Measurements from ENCODE around the gene AMOTL2.

AMOTL2 gene

GRCh38 chr3:134374791-134375581 is 739 bp upstream of the AMOTL2 start:
- Histone ChIP-seq H2AK5ac (ENCODE audit: low read length, severe bottlenecking) (peak overlapping the region; percentile 61), H3K23ac (ENCODE audit: low read length in 2 of 2) (peak overlapping the region in 1 of 2 experiments; percentile 91), H2BK120ac (ENCODE audit: low read depth, low read length) (peak overlapping the region; percentile 45), H3K36me3 (ENCODE audit: control insufficient read depth in 1 of 2, insufficient read depth in 2 of 2, low read depth in 1 of 2, low read length in 2 of 2) (peaks cover 11 to 20% of the 10 kb centered on the region in 2 experiments), H3K4me3 (ENCODE audit: insufficient read depth in 1 of 2, low read depth in 1 of 2, low read length in 2 of 2) (peak overlapping the region; percentile 57 to 83), H3K79me1 (replicated peaks; ENCODE audit: low read length, poor library complexity, severe bottlenecking) (peaks cover 5% of the 10 kb centered on the region), H2BK12ac (ENCODE audit: low read length in 2 of 2) (peak overlapping the region; percentile 85 to 98), H2AFZ (ENCODE audit: low read depth, low read length) (peak overlapping the region; percentile 92), H3K27me3 (ENCODE audit: control insufficient read depth in 1 of 2, insufficient read depth in 1 of 2, low read length in 2 of 2) (peaks cover 0 to 11% of the 10 kb centered on the region in 2 experiments), H2BK15ac (ENCODE audit: low read depth, poor library complexity, severe bottlenecking) (peak overlapping the region; percentile 60), H3K9ac (ENCODE audit: low read length) (peak overlapping the region; percentile 99), H3K9me3 (ENCODE audit: control insufficient read depth, low read length) (no peaks in the 10 kb centered on the region), H3K4me2 (ENCODE audit: low read length, poor library complexity, severe bottlenecking) (peak overlapping the region; percentile 88), H4K91ac (ENCODE audit: low read length) (peak overlapping the region; percentile 64), H3K18ac (ENCODE audit: low read depth in 1 of 2, low read length in 2 of 2) (peak overlapping the region; percentile 94 to 99), H4K8ac (ENCODE audit: low read length) (peak overlapping the region; percentile 74), H2BK5ac (ENCODE audit: low read depth, low read length, poor library complexity, severe bottlenecking) (peak overlapping the region; percentile 86), H3K27ac (ENCODE audit: low read length, poor library complexity, severe bottlenecking) (peak overlapping the region; percentile 97), H3K4ac (ENCODE audit: low read depth in 1 of 2, low read length in 2 of 2) (peak overlapping the region; percentile 42 to 46), H3K14ac (ENCODE audit: low read length in 2 of 2) (peak overlapping the region in 1 of 2 experiments; percentile 66), H3K4me1 (ENCODE audit: control insufficient read depth, insufficient read depth, low read depth, low read length) (peaks cover 28% of the 10 kb centered on the region)
- WGBS: 3% methylated on average over 22 of the region's 30 CpGs
- DNase-seq: peak; percentile 73

GRCh38 chr3:134373271-134374104 is 759 bp downstream of the AMOTL2 start:
- H3K18ac ChIP-seq (ENCODE audit: low read depth in 1 of 2, low read length in 2 of 2): peak overlapping the region; percentile 91 to 95
- no peaks in the 10 kb centered on the region for H3K9me3 ChIP-seq (ENCODE audit: control insufficient read depth, low read length)
- peak overlapping the region; percentile 88 for H4K91ac ChIP-seq (ENCODE audit: low read length)
- peak overlapping the region; percentile 97 for H2AK5ac ChIP-seq (ENCODE audit: low read length, severe bottlenecking)
- H3K36me3 ChIP-seq (ENCODE audit: control insufficient read depth in 1 of 2, insufficient read depth in 2 of 2, low read depth in 1 of 2, low read length in 2 of 2): peaks cover 24 to 35% of the 10 kb centered on the region in 2 experiments
- H3K79me1 ChIP-seq (replicated peaks; ENCODE audit: low read length, poor library complexity, severe bottlenecking): peaks cover 5% of the 10 kb centered on the region
- H3K23ac ChIP-seq (ENCODE audit: low read length in 2 of 2): peak overlapping the region in 1 of 2 experiments; percentile 53
- peaks cover 41% of the 10 kb centered on the region for H3K4me1 ChIP-seq (ENCODE audit: control insufficient read depth, insufficient read depth, low read depth, low read length)
- H2BK5ac ChIP-seq (ENCODE audit: low read depth, low read length, poor library complexity, severe bottlenecking): peak overlapping the region; percentile 99
- DNase-seq: peak; percentile 92
- peaks cover 0 to 11% of the 10 kb centered on the region in 2 experiments for H3K27me3 ChIP-seq (ENCODE audit: control insufficient read depth in 1 of 2, insufficient read depth in 1 of 2, low read length in 2 of 2)
- H2BK15ac ChIP-seq (ENCODE audit: low read depth, poor library complexity, severe bottlenecking): peak overlapping the region; percentile 93
- H3K4ac ChIP-seq (ENCODE audit: low read depth in 1 of 2, low read length in 2 of 2): peak overlapping the region; percentile 87 to 89
- peak overlapping the region; percentile 50 for H3K4me2 ChIP-seq (ENCODE audit: low read length, poor library complexity, severe bottlenecking)
- H3K4me3 ChIP-seq (ENCODE audit: insufficient read depth in 1 of 2, low read depth in 1 of 2, low read length in 2 of 2): peak overlapping the region; percentile 83 to 84
- peak overlapping the region; percentile 12 to 49 for H2BK12ac ChIP-seq (ENCODE audit: low read length in 2 of 2)
- peak overlapping the region; percentile 95 for H4K8ac ChIP-seq (ENCODE audit: low read length)
- H3K9ac ChIP-seq (ENCODE audit: low read length): peak overlapping the region; percentile 99
- H2BK120ac ChIP-seq (ENCODE audit: low read depth, low read length): peak overlapping the region; percentile 80
- H2AFZ ChIP-seq (ENCODE audit: low read depth, low read length): no peak overlapping the region
- under 1% methylated on average over 39 of the region's 51 CpGs for WGBS
- H3K14ac ChIP-seq (ENCODE audit: low read length in 2 of 2): peak overlapping the region in 1 of 2 experiments; percentile 82
- peak overlapping the region; percentile 98 for H3K27ac ChIP-seq (ENCODE audit: low read length, poor library complexity, severe bottlenecking)

- DNase-seq: peak; percentile 38
- peak overlapping the region; percentile 83 to 84 for H3K4me3 ChIP-seq (ENCODE audit: insufficient read depth in 1 of 2, low read depth in 1 of 2, low read length in 2 of 2)
- peak overlapping the region; percentile 93 for H2BK5ac ChIP-seq (ENCODE audit: low read depth, low read length, poor library complexity, severe bottlenecking)
- H3K4me2 ChIP-seq (ENCODE audit: low read length, poor library complexity, severe bottlenecking): peak overlapping the region; percentile 91
- peak overlapping the region; percentile 58 for H2BK120ac ChIP-seq (ENCODE audit: low read depth, low read length)
- H3K9me3 ChIP-seq (ENCODE audit: control insufficient read depth, low read length): no peaks in the 10 kb centered on the region
- H4K8ac ChIP-seq (ENCODE audit: low read length): peak overlapping the region; percentile 5
- H3K14ac ChIP-seq (ENCODE audit: low read length in 2 of 2): peak overlapping the region in 1 of 2 experiments; percentile 68
- H2BK15ac ChIP-seq (ENCODE audit: low read depth, poor library complexity, severe bottlenecking): peak overlapping the region; percentile 48
- 1% methylated on average over 7 of the region's 9 CpGs for WGBS
- peak overlapping the region in 1 of 2 experiments; percentile 28 for H2BK12ac ChIP-seq (ENCODE audit: low read length in 2 of 2)
- H3K9ac ChIP-seq (ENCODE audit: low read length): peak overlapping the region; percentile 99
- peak overlapping the region; percentile 57 for H4K91ac ChIP-seq (ENCODE audit: low read length)
- H3K27me3 ChIP-seq (ENCODE audit: control insufficient read depth in 1 of 2, insufficient read depth in 1 of 2, low read length in 2 of 2): peaks cover 0 to 11% of the 10 kb centered on the region in 2 experiments
- peak overlapping the region; percentile 88 for H2AK5ac ChIP-seq (ENCODE audit: low read length, severe bottlenecking)
- H3K36me3 ChIP-seq (ENCODE audit: control insufficient read depth in 1 of 2, insufficient read depth in 2 of 2, low read depth in 1 of 2, low read length in 2 of 2): peaks cover 33 to 41% of the 10 kb centered on the region in 2 experiments
- peak overlapping the region; percentile 7 to 80 for H3K4ac ChIP-seq (ENCODE audit: low read depth in 1 of 2, low read length in 2 of 2)
- H3K4me1 ChIP-seq (ENCODE audit: control insufficient read depth, insufficient read depth, low read depth, low read length): peaks cover 46% of the 10 kb centered on the region
- H3K18ac ChIP-seq (ENCODE audit: low read depth in 1 of 2, low read length in 2 of 2): peak overlapping the region; percentile 58 to 80
- H3K79me1 ChIP-seq (replicated peaks; ENCODE audit: low read length, poor library complexity, severe bottlenecking): peaks cover 5% of the 10 kb centered on the region
- no peak overlapping the region for H3K23ac ChIP-seq (ENCODE audit: low read length in 2 of 2)
- no peak overlapping the region for H2AFZ ChIP-seq (ENCODE audit: low read depth, low read length)
- H3K27ac ChIP-seq (ENCODE audit: low read length, poor library complexity, severe bottlenecking): peak overlapping the region; percentile 98
These were observed 1.6 kb downstream of the AMOTL2 start for GRCh38 chr3:134372396-134373270.
